H1 (cell line): ENCODE measurements around the gene HMGXB3. TPM values are rescaled to one million over a fixed set of nuclear protein-coding genes. Genes with fewer than 3 reads are reported as not detected.

Experiments
- CTCF ChIA-PET: fragments of 300-600 bp; sonication (Branson Sonifier 250); formaldehyde crosslinking; loops from one replicate; lab custom pipeline; 2021; ENCODE audit not compliant: partially characterized antibody; lab: Charles Lee
- POLR2A ChIA-PET: fragments of 300-600 bp; sonication (Branson Sonifier 250); formaldehyde crosslinking; loops from one replicate; lab custom pipeline; 2021; ENCODE audit warnings: inconsistent platforms; ENCODE audit not compliant: partially characterized antibody; lab: Charles Lee
- DNase-seq, 2 experiments: peaks; one replicate each; pipeline versions ENCODE4 v3.0.0 to v3.0.0-alpha.2; 2010 to 2022; ENCODE audit warnings: low spot score in 2 of 2, low read depth in 1 of 2, mixed read lengths in 1 of 2
- FAIRE-seq: peaks from 2 replicates; lab custom pipeline; 2011; peaks lifted over from hg19 to GRCh38; lab: Jason Lieb, UNC
- H2AFZ ChIP-seq: 2 replicates; pipeline ENCODE4 v1.8.1; 2012; ENCODE audit warnings: low read length, inconsistent platforms
- H2AK5ac ChIP-seq: 2 replicates; pipeline ENCODE4 v1.6.1; 2013; ENCODE audit warnings: low read depth, low read length
- H2BK120ac ChIP-seq: replicated peaks from 2 replicates; pipeline ENCODE3; 2013; ENCODE audit warnings: low read depth, low read length, inconsistent platforms
- H2BK12ac ChIP-seq: 2 replicates; pipeline ENCODE4 v1.6.1; 2013; ENCODE audit warnings: low read depth, low read length
- H2BK15ac ChIP-seq: 2 replicates; pipeline ENCODE4 v1.6.1; 2013; ENCODE audit warnings: low read length
- H2BK20ac ChIP-seq: 2 replicates; pipeline ENCODE4 v1.6.1; 2013; ENCODE audit warnings: low read length
- H2BK5ac ChIP-seq: 2 replicates; pipeline ENCODE4 v1.6.1; 2013; ENCODE audit warnings: low read depth, low read length
- H3K14ac ChIP-seq: 2 replicates; pipeline ENCODE4 v1.6.1; 2013; ENCODE audit warnings: inconsistent platforms; ENCODE audit not compliant: insufficient read length
- H3K18ac ChIP-seq: 2 replicates; pipeline ENCODE4 v1.6.1; 2013; ENCODE audit warnings: low read length; ENCODE audit errors: extremely low read depth
- H3K23ac ChIP-seq: 2 replicates; pipeline ENCODE4 v1.6.1; 2013; ENCODE audit warnings: inconsistent platforms; ENCODE audit not compliant: insufficient read length
- H3K23me2 ChIP-seq: 2 replicates; pipeline ENCODE4 v1.6.1; 2013; ENCODE audit warnings: low read depth, low read length
- H3K27ac ChIP-seq: 2 replicates; pipeline ENCODE4 v1.6.1; 2011; ENCODE audit warnings: low read depth, low read length, inconsistent platforms
- H3K27me3 ChIP-seq, 4 experiments: replicated peaks in 1 of 4; 1 replicate in 1 of 4; 2 replicates in 3 of 4; pipeline versions ENCODE4 v1.6.1 to v1.8.1; 2011 to 2013; ENCODE audit warnings: low read length in 3 of 4, mild to moderate bottlenecking in 3 of 4, inconsistent platforms in 2 of 4, mixed read lengths in 2 of 4, moderate library complexity in 1 of 4; ENCODE audit not compliant: control insufficient read depth in 3 of 4, insufficient read depth in 3 of 4; ENCODE audit errors: extremely low read depth in 1 of 4
- H3K36me3 ChIP-seq, 4 experiments: 2 replicates each; pipeline versions ENCODE4 v1.6.1 to v1.8.1; 2011 to 2013; ENCODE audit warnings: mild to moderate bottlenecking in 4 of 4, low read length in 3 of 4, moderate library complexity in 2 of 4, control low read depth in 1 of 4, inconsistent platforms in 1 of 4; ENCODE audit not compliant: insufficient read depth in 4 of 4, control insufficient read depth in 2 of 4
- H3K4ac ChIP-seq: replicated peaks from 2 replicates; pipeline ENCODE3; 2013; ENCODE audit warnings: low read length, low read depth, mixed read lengths, inconsistent platforms; ENCODE audit not compliant: insufficient read length
- H3K4me1 ChIP-seq, 4 experiments: replicated peaks in 1 of 4; 1 replicate in 1 of 4; 2 replicates in 3 of 4; pipeline versions ENCODE4 v1.6.1 to v1.8.1; 2011 to 2013; ENCODE audit warnings: low read length in 3 of 4, inconsistent platforms in 2 of 4, mixed read lengths in 1 of 4; ENCODE audit not compliant: insufficient read depth in 4 of 4, control insufficient read depth in 3 of 4
- H3K4me2 ChIP-seq, 2 experiments: 2 replicates each; pipeline versions ENCODE4 v1.6.1 to v1.8.1; 2011 to 2013; ENCODE audit warnings: low read depth in 2 of 2, low read length in 2 of 2, control low read depth in 1 of 2, inconsistent platforms in 1 of 2, mild to moderate bottlenecking in 1 of 2; ENCODE audit not compliant: insufficient read depth in 1 of 2
- H3K4me3 ChIP-seq, 4 experiments: fragments of 200-600, 300-600 bp in 1 of 4; sonication (generic), shearing (Covaris generic), sonication (Bioruptor Twin) in 1 of 4; 2 replicates each; pipeline versions ENCODE4 v1.5.1 to v1.8.1; 2011 to 2016; ENCODE audit warnings: low read length in 4 of 4, low read depth in 3 of 4, control low read depth in 2 of 4, inconsistent platforms in 2 of 4, mild to moderate bottlenecking in 2 of 4, mixed read lengths in 1 of 4, moderate library complexity in 1 of 4; ENCODE audit not compliant: insufficient read depth in 2 of 4; ENCODE audit errors: extremely low read depth in 1 of 4
- H3K56ac ChIP-seq: replicated peaks from 2 replicates; pipeline ENCODE3; 2013; ENCODE audit warnings: low read depth, mild to moderate bottlenecking, mixed read lengths, low read length, inconsistent platforms; ENCODE audit not compliant: insufficient read length
- H3K79me1 ChIP-seq: 2 replicates; pipeline ENCODE4 v1.6.1; 2013; ENCODE audit warnings: low read depth, low read length, control low read depth
- H3K79me2 ChIP-seq, 2 experiments: 2 replicates each; pipeline versions ENCODE4 v1.6.1 to v1.8.1; 2012 to 2013; ENCODE audit warnings: low read length in 2 of 2, mild to moderate bottlenecking in 2 of 2, inconsistent platforms in 1 of 2; ENCODE audit not compliant: insufficient read depth in 2 of 2, control insufficient read depth in 1 of 2
- H3K9ac ChIP-seq, 4 experiments: replicated peaks in 1 of 4; 1 replicate in 1 of 4; 2 replicates in 3 of 4; pipeline versions ENCODE4 v1.6.1 to v1.8.1; 2011 to 2013; ENCODE audit warnings: low read depth in 3 of 4, low read length in 3 of 4, control low read depth in 2 of 4, mild to moderate bottlenecking in 2 of 4, moderate library complexity in 2 of 4, inconsistent platforms in 1 of 4; ENCODE audit errors: extremely low read depth in 1 of 4
- H3K9me3 ChIP-seq, 2 experiments: 2 replicates each; pipeline versions ENCODE4 v1.6.1 to v1.8.1; 2012 to 2013; ENCODE audit warnings: mild to moderate bottlenecking in 2 of 2, moderate library complexity in 2 of 2, control low read depth in 1 of 2, inconsistent platforms in 1 of 2, low read depth in 1 of 2, low read length in 1 of 2, mixed read lengths in 1 of 2; ENCODE audit not compliant: insufficient read depth in 2 of 2
- H4K20me1 ChIP-seq, 2 experiments: replicated peaks in 1 of 2; 2 replicates each; pipeline versions ENCODE3 to v1.8.1; 2011 to 2013; ENCODE audit warnings: inconsistent platforms in 2 of 2, low read length in 2 of 2, mild to moderate bottlenecking in 1 of 2; ENCODE audit not compliant: insufficient read depth in 2 of 2, control insufficient read depth in 1 of 2
- H4K5ac ChIP-seq: 2 replicates; pipeline ENCODE4 v1.6.1; 2013; ENCODE audit warnings: low read length, low read depth, mixed read lengths, inconsistent platforms; ENCODE audit not compliant: insufficient read length
- H4K8ac ChIP-seq: 2 replicates; pipeline ENCODE4 v1.8.0; 2013; ENCODE audit warnings: mild to moderate bottlenecking, moderate library complexity, low read length, inconsistent platforms; ENCODE audit not compliant: insufficient read depth; ENCODE audit errors: extremely low read depth
- H4K91ac ChIP-seq: replicated peaks from 2 replicates; pipeline ENCODE3; 2013; ENCODE audit warnings: low read length, mixed read lengths, inconsistent platforms; ENCODE audit not compliant: insufficient read length
- ASH2L ChIP-seq: fragments of 200-600, 300-600 bp; sonication (generic); IDR thresholded peaks from one replicate; pipeline ENCODE4 v1.7.1; 2017; ENCODE audit warnings: low read length
- BCL11A ChIP-seq, 2 experiments: IDR thresholded peaks; one replicate each; pipeline ENCODE4 v1.6.1; 2011; ENCODE audit warnings: low read depth in 2 of 2, low read length in 2 of 2, mild to moderate bottlenecking in 2 of 2
- CTCF ChIP-seq, 3 experiments: IDR thresholded peaks; 1 replicate in 2 of 3; 2 replicates in 1 of 3; pipeline versions ENCODE4 v1.5.1 to v1.6.1; 2011; ENCODE audit warnings: low read length in 3 of 3, mild to moderate bottlenecking in 3 of 3, inconsistent platforms in 2 of 3, low read depth in 1 of 3, moderate library complexity in 1 of 3; ENCODE audit not compliant: insufficient read depth in 1 of 3; ENCODE audit errors: control extremely low read depth in 1 of 3
- EP300 ChIP-seq, 2 experiments: IDR thresholded peaks; 1 replicate in 1 of 2; 2 replicates in 1 of 2; pipeline ENCODE4 v1.6.1; 2011 to 2012; ENCODE audit warnings: low read depth in 2 of 2, low read length in 2 of 2, mild to moderate bottlenecking in 2 of 2, borderline replicate concordance in 1 of 2, inconsistent platforms in 1 of 2, moderate library complexity in 1 of 2
- FOSL1 ChIP-seq: IDR thresholded peaks from 2 replicates; pipeline ENCODE4 v1.6.1; 2011; ENCODE audit warnings: mild to moderate bottlenecking, low read depth, low read length, moderate library complexity; ENCODE audit not compliant: insufficient read depth
- GTF2F1 ChIP-seq: IDR thresholded peaks from 2 replicates; pipeline ENCODE4 v1.6.1; 2012; ENCODE audit warnings: low read depth, low read length, improper control_type of control experiment, borderline replicate concordance
- HDAC6 ChIP-seq: IDR thresholded peaks from one replicate; pipeline ENCODE4 v1.7.1; 2012; ENCODE audit warnings: low read depth, mild to moderate bottlenecking, inconsistent platforms, low read length, moderate library complexity
- JUND ChIP-seq: IDR thresholded peaks from 2 replicates; pipeline ENCODE4 v1.6.1; 2011; ENCODE audit warnings: mild to moderate bottlenecking, improper control_type of control experiment, low read length
- RAD21 ChIP-seq, 2 experiments: IDR thresholded peaks in 1 of 2; conservative IDR thresholded peaks in 1 of 2; 2 replicates each; pipeline ENCODE4 v1.6.1; 2011; ENCODE audit warnings: low read depth in 2 of 2, low read length in 2 of 2, improper control_type of control experiment in 1 of 2, inconsistent platforms in 1 of 2, mild to moderate bottlenecking in 1 of 2, moderate library complexity in 1 of 2
- SP1 ChIP-seq: IDR thresholded peaks from 2 replicates; pipeline ENCODE4 v1.6.1; 2011; ENCODE audit warnings: low read depth, low read length
- TAF7 ChIP-seq: optimal IDR thresholded peaks from 2 replicates; pipeline ENCODE3; 2011; ENCODE audit warnings: low read depth, mild to moderate bottlenecking, inconsistent platforms, low read length, moderate library complexity, borderline replicate concordance
- WGBS, 2 experiments: shearing (Covaris generic) in 1 of 2; methylation state at CpG; one replicate each; pipeline versions ENCODE4 v1.1.6 to v1.1.7; 2013 to 2015; ENCODE audit warnings: low lambda C conversion rate in 2 of 2, mixed read lengths in 2 of 2, inconsistent platforms in 1 of 2, low coverage in 1 of 2, missing lambda C conversion rate in 1 of 2; ENCODE audit not compliant: insufficient replicate concordance in 2 of 2, insufficient coverage in 1 of 2, insufficient read length in 1 of 2; ENCODE audit errors: extremely low coverage in 1 of 2, missing lambda C conversion rate in 1 of 2; 5-methylcytosine and 5-hydroxymethylcytosine counted together
- polyA plus RNA-seq, 7 experiments: library from polyadenylated mRNA; depleted of rRNA in 3 of 7; stranded (reverse) in 5 of 7; unstranded in 2 of 7; fragments of >200 nt in 5 of 7; fragments of 200-250 nt in 2 of 7; gene quantifications; 1 replicate in 5 of 7; 2 replicates in 1 of 7; 4 replicates in 1 of 7; pipeline versions ENCODE4 v1.2.1 to v1.2.3, GENCODE V29; 2011 to 2013; ENCODE audit warnings: missing spikeins in 2 of 7, mixed read lengths in 2 of 7
- total RNA-seq: library from RNA; stranded (reverse); fragmentation: NEBNext Ultra II Directional; extraction: Animal tissue kit (Norgen Biotek cat#: 25700); gene quantifications from 2 replicates; pipeline ENCODE4 v1.2.1, GENCODE V29; 2021

Gene HMGXB3
- total and polyA plus RNA-seq, 2 of the 8 experiments (the other 6 are each of a cell fraction or from before 2014, with no cell fraction given) = 26.8 to 28.0 TPM

- H2AFZ ChIP-seq = no peak overlapping the region
- no peak for TF ChIP-seq HDAC6
- TF ChIP-seq RAD21 (IDR thresholded peaks at IDR 0.05 in 1 of 2, conservative IDR thresholded peaks at IDR 0.05 in 1 of 2; ENCODE audit: low read depth in 2 of 2, low read length in 2 of 2) = 0 out of 4 replicates have a peak, but pooled peaks of 1 of the 2 experiments have one; percentile 4
- no peak for TF ChIP-seq SP1
- no peak for TF ChIP-seq GTF2F1
- no peak for TF ChIP-seq BCL11A (IDR thresholded peaks at IDR 0.05; ENCODE audit: low read depth in 2 of 2, low read length in 2 of 2)
- no peak for TF ChIP-seq EP300 (IDR thresholded peaks at IDR 0.05; ENCODE audit: borderline replicate concordance in 1 of 2, low read depth in 2 of 2, low read length in 2 of 2)
- TF ChIP-seq ASH2L = no peak
- TF ChIP-seq JUND = no peak
- no peak for TF ChIP-seq FOSL1
- TF ChIP-seq CTCF (IDR thresholded peaks at IDR 0.05; ENCODE audit: control extremely low read depth in 1 of 3, insufficient read depth in 1 of 3, low read depth in 1 of 3, low read length in 3 of 3) = 0 out of 4 replicates have a peak, but pooled peaks of 1 of the 3 experiments have one; percentile 7
- no peak for TF ChIP-seq TAF7
Observed at GRCh38 chr5:150065346-150065745, 64.8 kb downstream of the HMGXB3 start.

More at GRCh38 chr5:150065346-150065745, 64.8 kb downstream of the HMGXB3 start:
- H4K91ac ChIP-seq = no peak overlapping the region
- no peak overlapping the region for H4K5ac ChIP-seq
- peaks cover 0 to 2% (median 0%) of the 10 kb centered on the region in 4 experiments; a peak in 2 of 7 replicates for H3K27me3 ChIP-seq
- H3K23ac ChIP-seq = no peak overlapping the region
- H2BK120ac ChIP-seq = no peak overlapping the region
- no peak overlapping the region for H2BK15ac ChIP-seq
- H3K4me3 ChIP-seq = no peak overlapping the region
- no peak overlapping the region for H3K4me2 ChIP-seq
- H2BK12ac ChIP-seq = no peak overlapping the region
- H3K79me1 ChIP-seq = no peaks in the 10 kb centered on the region
- H2BK5ac ChIP-seq = no peak overlapping the region
- no peak overlapping the region; the same call in 1 of the 2 replicates for H3K27ac ChIP-seq
- no peak overlapping the region for H3K56ac ChIP-seq
- H3K23me2 ChIP-seq = no peaks in the 10 kb centered on the region
- WGBS, 2 experiments = 81% methylated on average over 6 of the region's 6 CpGs; no CpG with 5 or more reads in 1 of the 2 experiments
- H3K4ac ChIP-seq = no peak overlapping the region
- no peaks in the 10 kb centered on the region for H3K36me3 ChIP-seq
- DNase-seq (no peak), FAIRE-seq (no peak)
- no peak overlapping the region for H3K9ac ChIP-seq
- peaks cover 0 to 18% (median 4%) of the 10 kb centered on the region in 4 experiments; a peak in 5 of 7 replicates for H3K4me1 ChIP-seq
- H2AK5ac ChIP-seq = no peak overlapping the region
- no peaks in the 10 kb centered on the region for H4K20me1 ChIP-seq
- H3K9me3 ChIP-seq = no peaks in the 10 kb centered on the region
- no peak overlapping the region for H4K8ac ChIP-seq
- no peaks in the 10 kb centered on the region for H3K79me2 ChIP-seq
- H3K18ac ChIP-seq = no peak overlapping the region
- no peak overlapping the region for H2BK20ac ChIP-seq
- H3K14ac ChIP-seq = no peak overlapping the region
- ChIA-PET CTCF (interaction anchor here (0.6 to 3.4 kb wide), 11 partner anchors 10 to 142 kb away, joined by 3 to 17 read pairs (median 4); partner anchors contain the start of gene CSF1R), POLR2A (no interaction called here)
